NCI-H446 treated with DMSO at 0.1 percent for 48 hours (cell line): ENCODE measurements around the gene CLEC4E.
"Not testable (repeated sequence)": the region's sequence is repeated elsewhere in the genome, so short reads cannot be mapped to it uniquely, and the experiment has no call there.

Experiments
- DNase-seq: peaks from one replicate; lab custom pipeline; 2025; lab: John Stamatoyannopoulos, UW

CLEC4E gene

DNA sequence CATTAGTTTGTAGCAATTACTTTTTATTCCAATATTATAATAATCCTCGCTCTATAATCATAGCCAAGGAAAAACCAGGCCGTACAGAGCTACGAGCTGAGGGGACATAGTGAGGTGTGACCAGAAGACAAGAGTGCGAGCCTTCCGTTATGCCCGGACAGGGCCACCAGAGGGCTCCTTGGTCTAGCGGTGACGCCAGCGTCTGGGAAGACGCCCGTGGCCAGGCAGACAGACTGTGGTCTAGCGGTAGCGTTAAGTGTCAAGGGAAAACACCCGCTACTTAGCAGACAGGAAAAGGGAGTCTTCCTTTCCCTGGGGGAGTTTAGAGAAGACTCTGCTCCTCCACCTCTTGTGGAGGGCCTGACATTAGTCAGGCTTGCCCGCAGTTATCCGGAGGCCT is 2.9 kb downstream of the CLEC4E start:
- not testable (repeated sequence) for DNase-seq

DNA sequence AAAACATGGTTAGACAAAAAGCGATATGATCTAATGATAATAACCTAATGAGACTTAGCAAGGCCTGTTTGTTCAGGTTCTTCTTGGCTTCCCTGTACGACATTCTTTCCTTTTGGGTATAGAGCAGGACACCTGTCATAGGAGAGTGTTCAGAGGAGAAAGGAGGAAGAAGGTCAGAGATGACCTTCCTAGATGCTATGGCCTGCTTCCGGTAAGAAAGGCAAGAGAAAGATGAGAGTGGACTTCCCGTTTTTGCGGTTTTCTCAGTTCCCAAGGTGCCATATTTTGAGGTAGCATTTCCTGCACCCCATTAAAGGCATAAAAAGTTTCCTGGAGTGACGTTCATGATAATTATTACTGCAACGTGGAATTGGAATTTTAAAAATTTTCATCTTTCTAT is 8.7 kb downstream of the CLEC4E start:
- DNase-seq = no peak

DNA sequence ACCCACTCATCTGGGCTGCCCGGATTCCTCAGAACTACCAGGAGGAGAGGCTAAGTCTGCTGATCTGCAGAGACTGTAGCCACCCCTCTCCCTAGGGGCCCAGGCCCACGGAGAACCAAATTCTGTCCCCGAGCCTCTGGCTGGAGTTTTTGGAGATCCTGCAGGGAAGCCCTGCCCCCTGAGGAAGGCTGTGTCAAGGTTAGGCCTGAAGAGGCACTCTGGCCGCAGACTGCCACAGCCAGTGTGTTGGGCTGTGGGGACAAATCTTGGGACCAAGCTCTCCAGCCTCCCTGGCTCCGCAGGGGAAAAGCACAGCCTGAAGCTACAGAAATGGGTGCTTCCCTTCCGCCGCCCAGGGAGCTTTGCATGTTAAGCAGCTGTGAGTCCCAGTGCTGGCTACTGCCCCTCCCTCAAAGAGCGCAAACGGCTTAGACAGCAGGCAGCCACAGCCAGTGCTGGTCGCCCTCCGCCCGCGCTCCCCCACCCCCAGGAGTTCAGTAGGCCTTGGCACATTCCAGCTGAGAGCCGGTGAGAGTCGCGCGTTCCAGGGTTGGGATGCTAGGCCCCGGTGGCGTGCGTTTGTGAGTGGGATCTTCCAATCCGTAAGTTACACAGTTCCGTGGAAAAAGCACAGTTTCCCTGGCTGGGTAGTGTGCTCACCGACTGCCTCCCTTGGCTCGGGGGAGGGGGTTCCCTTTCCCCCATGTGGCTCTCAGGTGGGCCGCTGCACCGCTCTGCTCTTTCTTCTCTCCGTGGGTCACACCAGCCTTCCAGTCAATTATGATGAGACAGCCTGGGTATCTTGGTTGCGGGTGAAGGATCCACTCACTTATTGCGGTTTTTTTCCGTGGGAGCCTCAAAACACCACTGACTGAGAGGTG is 13.2 kb downstream of the CLEC4E start:
- DNase-seq = no peak

DNA sequence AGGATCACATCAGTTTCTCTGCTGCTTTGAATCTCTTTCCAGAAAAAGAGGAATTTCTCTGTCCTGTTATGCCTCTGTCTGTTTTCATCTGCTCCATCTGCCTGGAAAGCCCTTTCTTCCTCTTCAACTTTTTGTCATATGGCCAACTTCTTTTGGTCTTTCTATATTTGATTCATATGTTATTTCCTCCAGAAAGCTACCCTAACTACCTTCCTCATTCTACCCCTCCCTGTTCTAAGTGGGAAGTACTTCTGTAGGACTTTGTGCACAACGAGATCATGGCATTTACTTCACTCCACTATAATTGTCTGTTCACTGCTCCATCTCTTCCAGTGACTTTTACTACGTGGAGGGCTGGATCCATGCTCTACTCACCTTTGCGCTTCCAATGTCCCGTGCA is 21.5 kb downstream of the CLEC4E start:
- DNase-seq = no peak

DNA sequence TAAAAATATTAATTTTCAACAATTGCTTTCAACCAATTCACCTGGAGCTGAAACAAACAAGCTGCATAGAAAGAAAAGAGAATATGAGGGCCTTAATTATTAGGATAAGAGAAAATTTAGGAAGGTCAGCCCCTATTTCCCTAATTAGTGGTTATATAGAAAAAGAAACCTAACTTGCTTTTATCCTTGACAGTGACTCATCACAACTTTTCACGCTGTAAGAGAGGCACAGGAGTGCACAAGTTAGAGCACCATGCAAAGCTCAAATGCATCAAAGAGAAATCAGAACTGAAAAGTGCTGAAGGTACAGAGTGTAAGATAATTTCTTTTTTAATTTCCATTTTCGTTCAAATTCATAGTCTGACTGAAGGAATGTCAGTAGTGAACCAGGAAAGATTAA is 22.7 kb downstream of the CLEC4E start:
- no peak for DNase-seq

DNA sequence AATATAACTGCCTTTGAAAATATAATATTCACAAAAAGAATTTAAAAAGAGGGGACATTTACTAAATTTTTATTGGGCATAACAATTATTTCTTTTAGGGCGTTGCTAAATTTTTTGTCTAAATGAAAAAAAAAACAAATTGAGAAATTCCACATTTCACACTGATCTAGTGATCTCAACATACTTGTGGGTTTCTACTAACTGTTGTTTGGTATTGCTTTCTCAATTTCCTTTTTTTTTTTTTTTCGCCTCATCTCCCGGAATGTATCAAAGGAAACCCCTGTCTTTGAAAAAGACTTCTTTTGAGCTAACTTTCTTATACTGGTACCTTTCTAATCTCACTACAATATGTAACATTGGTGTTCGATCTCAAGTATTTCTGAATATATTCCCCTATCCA is 27.4 kb downstream of the CLEC4E start, which contains the start of gene CLEC4D:
Gene CLEC4D, plus strand, starts transcription at position 248 of the 400 bp plus-strand sequence. CDS start 230 bp downstream, outside the sequence.
- DNase-seq = no peak

DNA sequence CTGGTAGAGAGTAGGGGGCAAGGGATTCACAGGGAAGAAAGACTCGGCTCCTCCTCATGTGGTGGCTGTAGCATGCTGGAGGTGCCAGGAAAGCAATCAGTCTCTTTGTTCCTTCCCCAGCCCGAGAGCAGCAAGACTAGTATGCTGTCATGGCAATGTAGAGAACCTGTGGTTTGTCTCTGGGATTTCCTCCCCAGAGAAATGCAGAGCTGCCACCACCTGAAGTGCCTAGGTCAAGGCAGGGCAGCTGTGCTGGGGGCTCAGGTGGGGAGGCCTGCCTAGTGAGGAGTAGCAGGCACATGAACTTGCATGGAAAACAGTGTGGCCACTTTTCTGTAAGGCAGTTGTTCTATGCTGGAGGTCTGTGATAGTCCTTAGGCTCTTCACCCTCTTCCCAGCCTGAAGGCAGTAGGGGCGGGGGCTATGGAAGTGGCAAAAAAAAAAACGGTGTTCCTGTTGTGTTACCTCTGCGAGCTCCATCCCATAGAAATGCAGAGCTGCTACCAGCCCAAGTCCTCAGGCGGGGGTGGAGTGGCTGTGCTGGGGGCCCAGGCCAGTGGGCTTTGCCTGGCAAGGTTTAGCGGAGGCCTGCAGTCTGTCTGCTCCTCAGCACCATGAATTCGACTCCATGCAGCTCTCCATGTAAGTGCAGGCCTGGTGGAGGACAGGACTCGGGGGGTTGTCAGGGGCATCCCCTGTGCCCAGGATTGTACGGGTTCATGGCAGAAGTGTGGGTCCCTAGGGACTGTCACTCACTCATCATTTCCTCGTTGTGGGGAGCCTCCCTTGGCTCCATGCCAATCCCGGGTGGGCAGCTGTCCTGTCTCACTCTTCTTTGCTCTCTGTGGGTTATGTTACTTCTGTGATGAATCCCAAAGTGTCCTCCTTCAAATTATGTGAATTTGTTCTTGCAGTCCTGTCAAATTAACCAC is 31.5 kb downstream of the CLEC4E start:
- no peak for DNase-seq

DNA sequence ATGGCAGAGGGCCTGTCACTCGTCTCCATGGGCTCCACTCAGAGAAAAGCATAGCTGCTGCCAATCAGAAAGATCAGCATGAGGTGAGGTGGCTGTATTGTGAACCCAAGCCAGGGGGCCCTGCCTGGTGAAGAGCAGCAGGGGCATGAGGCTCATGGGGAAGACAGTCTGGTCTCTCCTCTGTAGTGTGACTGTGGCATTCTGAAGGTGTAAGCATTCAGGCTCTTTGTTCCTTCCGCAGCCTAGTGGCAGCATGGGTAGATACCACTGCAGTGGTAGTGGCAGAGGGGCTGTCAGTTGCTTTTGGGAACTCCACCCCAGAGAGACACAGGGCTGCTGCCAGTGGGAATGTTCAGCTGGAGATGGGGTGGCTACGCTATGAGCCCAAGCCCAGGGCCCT is 32.5 kb downstream of the CLEC4E start:
- DNase-seq = no peak

DNA sequence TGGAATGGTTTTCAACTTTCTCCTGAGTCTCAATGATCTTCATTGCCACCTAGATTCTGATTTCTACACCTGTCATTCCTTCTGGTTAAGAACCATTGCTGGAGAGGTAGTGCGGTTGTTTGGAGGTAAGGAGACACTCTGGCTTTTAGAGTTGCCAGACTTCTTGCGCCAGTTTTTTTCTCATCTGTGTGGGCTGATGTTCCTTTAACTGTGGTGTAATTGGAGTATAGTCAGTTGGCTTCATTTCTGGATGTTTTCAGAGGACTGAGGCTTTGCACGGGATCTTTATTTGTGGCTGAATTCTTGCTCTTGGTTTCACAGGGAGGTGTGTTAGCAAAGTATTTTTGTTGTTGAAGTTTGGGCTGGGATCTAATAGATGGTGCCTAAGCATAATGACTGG is 33.1 kb downstream of the CLEC4E start:
- no peak for DNase-seq

DNA sequence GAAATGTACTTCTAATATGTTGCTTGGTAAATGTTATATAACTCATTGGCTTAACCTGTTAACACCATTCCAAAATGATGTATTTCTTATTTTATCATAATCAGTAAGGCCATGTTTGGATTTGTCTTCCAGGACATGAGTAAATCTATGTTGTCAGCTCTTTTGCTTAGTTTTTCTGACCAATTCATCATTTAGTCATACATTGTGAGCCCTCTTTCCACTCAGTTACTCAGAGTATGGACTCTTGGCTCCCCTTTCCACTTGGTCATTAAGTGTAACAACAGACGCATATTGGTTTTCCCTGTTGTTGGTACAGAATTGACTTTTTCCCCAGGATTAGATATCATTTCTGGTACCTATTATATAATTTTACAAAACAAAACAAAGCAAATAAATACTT is 36.4 kb downstream of the CLEC4E start:
- DNase-seq = no peak

DNA sequence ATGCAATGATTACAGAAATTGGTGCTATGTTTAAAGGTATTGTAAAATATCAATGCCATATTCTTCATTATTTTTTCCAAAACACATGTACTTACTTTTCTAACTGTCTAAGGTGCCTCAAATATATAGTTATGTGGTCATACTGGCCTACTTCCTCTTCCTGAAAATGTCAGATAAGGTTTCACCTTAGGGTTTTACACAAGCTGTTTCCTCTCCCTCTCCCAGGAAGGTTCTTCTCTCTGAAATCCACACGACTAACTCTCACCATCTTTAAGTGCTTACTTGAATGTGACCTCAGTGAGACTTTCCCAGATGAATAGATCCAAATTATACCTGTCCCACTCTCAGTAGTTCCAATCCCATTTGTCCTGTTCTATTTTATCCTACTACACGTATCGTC is 39.0 kb downstream of the CLEC4E start:
- DNase-seq = no peak

DNA sequence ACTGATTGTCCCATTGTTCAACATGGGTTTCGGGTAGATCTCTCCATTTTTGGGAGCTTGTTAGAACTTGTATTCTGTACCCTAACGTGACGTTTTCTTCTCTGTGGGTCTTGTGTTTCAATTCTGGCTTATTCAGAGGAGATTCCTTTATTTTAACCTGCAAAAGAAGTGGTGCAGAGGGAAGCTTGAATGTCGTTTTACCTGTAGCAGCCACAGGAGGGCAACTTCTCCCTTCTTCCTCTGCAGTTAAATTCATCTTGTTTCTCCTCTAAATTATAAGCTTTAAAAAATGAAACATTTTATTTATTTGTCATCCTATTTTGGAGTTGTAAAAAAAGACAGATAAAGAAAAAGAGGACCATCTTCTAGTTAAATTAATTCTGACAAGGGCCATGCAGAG is 41.1 kb downstream of the CLEC4E start:
- DNase-seq = no peak

DNA sequence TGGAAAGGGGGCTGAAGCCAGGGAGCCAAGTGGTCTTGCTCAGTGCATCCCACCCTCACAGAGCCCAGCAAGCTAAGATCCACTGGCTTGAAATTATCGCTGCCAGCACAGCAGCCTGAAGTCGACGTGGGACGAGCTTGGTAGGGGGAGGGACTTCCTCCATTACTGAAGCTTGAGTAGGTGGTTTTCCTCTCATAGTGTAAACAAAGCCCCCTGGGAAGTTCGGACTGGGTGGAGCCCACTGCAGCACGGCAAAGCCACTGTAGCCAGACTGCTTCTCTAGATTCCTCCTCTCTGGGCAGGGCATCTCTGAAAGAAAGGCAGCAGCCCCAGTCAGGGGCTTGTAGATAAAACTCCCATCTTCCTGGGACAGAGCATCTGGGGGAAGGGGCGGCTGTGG is 44.6 kb downstream of the CLEC4E start:
- DNase-seq = not testable (repeated sequence)

DNA sequence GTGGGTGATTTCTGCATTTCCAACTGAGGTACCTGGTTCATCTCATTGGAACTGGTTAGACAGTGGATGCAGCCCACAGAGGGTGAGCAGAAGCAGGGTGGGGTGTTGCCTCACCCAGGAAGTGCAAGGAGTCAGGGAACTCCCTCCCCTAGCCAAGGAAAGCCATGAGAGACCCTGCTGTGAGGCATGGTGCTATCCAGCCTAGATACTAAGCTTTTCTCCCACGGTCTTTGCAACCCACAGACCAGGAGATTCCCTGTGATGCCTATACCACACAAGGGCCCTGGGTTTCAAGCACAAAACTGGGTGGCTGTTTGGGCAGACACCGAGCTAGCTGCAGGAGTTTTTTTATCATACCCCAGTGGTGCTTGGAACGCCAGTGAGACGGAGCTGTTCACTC is 45.0 kb downstream of the CLEC4E start:
- not testable (repeated sequence) for DNase-seq

DNA sequence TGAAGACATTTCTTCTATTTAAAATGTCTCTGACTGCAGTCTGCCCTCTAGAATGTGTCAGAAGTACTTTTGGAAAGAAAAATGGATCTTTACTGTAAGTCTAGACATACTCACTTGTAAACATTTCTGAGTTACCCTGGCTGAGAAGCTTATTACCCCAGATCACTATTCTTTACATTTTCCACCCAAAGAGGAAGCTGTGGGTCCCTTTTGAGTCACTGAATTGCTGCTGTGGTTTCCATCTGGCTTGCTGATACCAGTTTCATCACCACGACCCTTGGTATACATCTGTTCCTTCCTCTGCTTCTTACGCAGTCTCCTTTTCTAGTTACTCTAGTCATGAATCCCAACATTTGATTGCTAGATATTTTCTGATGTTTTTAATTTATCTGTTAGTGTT is 47.6 kb downstream of the CLEC4E start:
- DNase-seq = no peak

DNA sequence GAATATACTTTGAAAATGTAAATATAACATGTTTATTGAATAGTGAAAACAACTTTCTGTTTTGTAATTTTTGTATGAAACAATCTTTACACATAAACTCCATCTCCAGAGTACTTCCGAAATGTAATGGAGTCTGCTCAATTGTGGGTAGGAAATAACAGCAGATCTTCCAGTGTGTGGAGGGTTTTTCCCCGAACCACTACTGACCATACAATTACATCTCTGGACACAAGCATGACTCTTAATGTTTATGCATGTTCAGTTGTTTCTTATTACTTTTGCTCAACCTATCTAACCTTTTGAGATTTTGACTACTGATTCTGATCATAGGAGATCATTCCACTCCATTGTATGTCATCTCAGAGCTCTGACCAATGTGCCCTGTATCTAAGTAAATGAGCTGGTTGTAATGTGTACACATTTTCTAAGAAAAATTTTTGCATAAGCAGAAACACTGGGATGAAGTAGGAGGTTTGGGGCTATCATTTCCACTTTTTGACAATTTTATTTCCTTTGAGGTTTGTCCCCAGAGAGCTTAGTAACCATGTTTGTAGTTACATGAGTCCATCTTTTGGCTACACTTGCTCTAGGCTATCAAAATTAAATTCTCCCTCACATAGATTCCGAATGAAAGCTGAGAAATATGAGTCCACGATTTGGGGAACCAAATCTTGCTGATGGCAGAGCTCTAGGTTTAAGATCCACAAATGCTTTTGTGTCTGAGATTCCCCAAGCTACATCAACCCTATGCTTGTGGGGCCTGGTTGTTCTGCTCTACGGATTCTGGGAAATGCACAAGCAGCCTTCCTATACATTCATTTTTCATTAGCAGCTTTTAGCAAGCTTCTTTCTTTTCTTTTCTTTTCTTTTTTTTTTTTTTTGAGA is 48.8 kb downstream of the CLEC4E start:
- DNase-seq = no peak
